IMR-90 (cell line): ENCODE results near the gene RELN. TPM values are rescaled to one million over a fixed set of nuclear protein-coding genes. Genes with fewer than 3 reads are reported as not detected.
"Not testable (repeated sequence)": the region's sequence is repeated elsewhere in the genome, so short reads cannot be mapped to it uniquely, and the experiment has no call there.

Experiments used
- ATAC-seq: fragments of 200-7000 bp; cut with Tn5 transposase; 2 replicates; pipeline ENCODE4 v1.9.1; 2020; ENCODE audit warnings: low read depth, mild to moderate bottlenecking, moderate library complexity
- BruUV-seq: library from RNA; stranded (reverse); fragments of 400-500 nt; replicated peaks from 2 replicates; lab custom pipeline; 2021; lab: Mats Ljungman, UMichigan
- CTCF ChIA-PET: fragments of 300-600 bp; formaldehyde crosslinking; extraction: SDS; loops from one replicate; lab custom pipeline; 2021; ENCODE audit warnings: antibody characterized with exemption; lab: Yijun Ruan, JAX
- POLR2A ChIA-PET: fragments of 300-600 bp; sonication (Branson Sonifier 250); formaldehyde crosslinking; loops from one replicate; lab custom pipeline; 2022; ENCODE audit warnings: antibody characterized with exemption; ENCODE audit not compliant: unreplicated experiment; lab: Charles Lee
- DNase-seq: peaks from one replicate; pipeline ENCODE4 v3.0.0; 2013
- H2AFZ ChIP-seq: replicated peaks from 2 replicates; pipeline ENCODE3; 2013; ENCODE audit warnings: low read length, mild to moderate bottlenecking; ENCODE audit not compliant: poor library complexity
- H2AK5ac ChIP-seq: 2 replicates; pipeline ENCODE4 v1.6.1; 2013; ENCODE audit warnings: low read depth, low read length, inconsistent platforms
- H2AK9ac ChIP-seq: replicated peaks from 2 replicates; pipeline ENCODE3; 2013; ENCODE audit warnings: mild to moderate bottlenecking, low read depth, low read length, moderate library complexity; ENCODE audit not compliant: poor library complexity
- H2BK120ac ChIP-seq: 2 replicates; pipeline ENCODE4 v1.6.1; 2013; ENCODE audit warnings: low read depth, low read length, inconsistent platforms
- H2BK15ac ChIP-seq: 3 replicates; pipeline ENCODE4 v1.6.1; 2013; ENCODE audit warnings: low read depth, low read length, inconsistent platforms
- H2BK20ac ChIP-seq: 2 replicates; pipeline ENCODE4 v1.6.1; 2013; ENCODE audit warnings: low read depth, mild to moderate bottlenecking, inconsistent platforms, low read length, moderate library complexity
- H2BK5ac ChIP-seq: 2 replicates; pipeline ENCODE4 v1.6.1; 2013; ENCODE audit warnings: mild to moderate bottlenecking, low read depth, low read length, inconsistent platforms; ENCODE audit not compliant: poor library complexity, severe bottlenecking
- H3K14ac ChIP-seq: replicated peaks from 2 replicates; pipeline ENCODE4 v1.6.1; 2013; ENCODE audit warnings: low read depth, low read length, inconsistent platforms
- H3K18ac ChIP-seq: 2 replicates; pipeline ENCODE4 v1.6.1; 2013; ENCODE audit warnings: low read depth, low read length, control low read depth
- H3K23ac ChIP-seq: 2 replicates; pipeline ENCODE4 v1.6.1; 2013; ENCODE audit warnings: low read depth, low read length, inconsistent platforms
- H3K27ac ChIP-seq: 2 replicates; pipeline ENCODE4 v1.5.1; 2013; ENCODE audit warnings: mild to moderate bottlenecking, control low read depth, low read length; ENCODE audit not compliant: insufficient read depth
- H3K27me3 ChIP-seq: 2 replicates; pipeline ENCODE4 v1.6.1; 2013; ENCODE audit warnings: low read length; ENCODE audit not compliant: control insufficient read depth, insufficient read depth
- H3K36me3 ChIP-seq: 2 replicates; pipeline ENCODE4 v1.6.1; 2013; ENCODE audit warnings: low read length, mixed read lengths; ENCODE audit not compliant: control insufficient read depth, insufficient read depth
- H3K4ac ChIP-seq: 2 replicates; pipeline ENCODE4 v1.6.1; 2013; ENCODE audit warnings: low read depth, low read length, inconsistent platforms
- H3K4me1 ChIP-seq: 2 replicates; pipeline ENCODE4 v1.6.1; 2013; ENCODE audit warnings: low read length, mixed read lengths; ENCODE audit not compliant: control insufficient read depth, insufficient read depth
- H3K4me2 ChIP-seq: 2 replicates; pipeline ENCODE4 v1.6.1; 2013; ENCODE audit warnings: low read depth, mild to moderate bottlenecking, control low read depth, low read length, moderate library complexity
- H3K4me3 ChIP-seq: 2 replicates; pipeline ENCODE4 v1.5.1; 2013; ENCODE audit warnings: low read depth, mild to moderate bottlenecking, control low read depth, low read length, moderate library complexity; ENCODE audit not compliant: insufficient read depth
- H3K56ac ChIP-seq: 2 replicates; pipeline ENCODE4 v1.6.1; 2013; ENCODE audit warnings: low read length, inconsistent platforms; ENCODE audit not compliant: insufficient read depth; ENCODE audit errors: extremely low read depth
- H3K79me1 ChIP-seq, 2 experiments: 2 replicates each; pipeline ENCODE4 v1.6.1; 2013; ENCODE audit warnings: low read length in 2 of 2, inconsistent platforms in 1 of 2, low read depth in 1 of 2
- H3K9ac ChIP-seq: 2 replicates; pipeline ENCODE4 v1.6.1; 2013; ENCODE audit warnings: low read depth, low read length, control low read depth
- H3K9me1 ChIP-seq: 2 replicates; pipeline ENCODE4 v1.6.1; 2013; ENCODE audit warnings: low read length, inconsistent platforms; ENCODE audit not compliant: insufficient read depth
- H3K9me3 ChIP-seq: 2 replicates; pipeline ENCODE4 v1.6.1; 2013; ENCODE audit warnings: low read length; ENCODE audit not compliant: control insufficient read depth, insufficient read depth
- H4K20me1 ChIP-seq: 2 replicates; pipeline ENCODE4 v1.6.1; 2013; ENCODE audit warnings: low read length, inconsistent platforms; ENCODE audit not compliant: insufficient read depth
- H4K5ac ChIP-seq: 2 replicates; pipeline ENCODE4 v1.6.1; 2013; ENCODE audit warnings: mild to moderate bottlenecking, low read depth, low read length, control low read depth
- H4K8ac ChIP-seq, 2 experiments: 2 replicates each; pipeline ENCODE4 v1.6.1; 2013; ENCODE audit warnings: low read depth in 2 of 2, low read length in 2 of 2, control low read depth in 1 of 2, inconsistent platforms in 1 of 2
- H4K91ac ChIP-seq: 2 replicates; pipeline ENCODE4 v1.6.1; 2013; ENCODE audit warnings: low read depth, low read length, inconsistent platforms; ENCODE audit not compliant: insufficient read depth
- whole genome bisulfite sequencing, 2 experiments: methylation state at CpG; one replicate each; pipeline versions ENCODE4 v1.1.5 to v1.1.7; 2013; ENCODE audit warnings: missing lambda C conversion rate in 2 of 2; ENCODE audit not compliant: insufficient read length in 1 of 2; ENCODE audit errors: extremely low coverage in 2 of 2; 5-methylcytosine and 5-hydroxymethylcytosine counted together
- dilution Hi-C: fragments of 300-500 bp; cut with HindIII; formaldehyde crosslinking; loops from one replicate; pipeline ENCODE4 v1.14.3; 2018; ENCODE audit warnings: low sequenced_read_pairs; ENCODE audit not compliant: unreplicated experiment
- in situ Hi-C: fragments of 300-500 bp; cut with MboI; formaldehyde crosslinking; loops from 3 replicates; pipeline ENCODE4 v1.14.3; 2019; ENCODE audit warnings: low sequenced_read_pairs, inconsistent platforms, mixed read lengths
- intact Hi-C: fragments of 100-400 bp; cut with micrococcal nuclease; formaldehyde crosslinking; loops from 2 replicates; pipeline ENCODE4 v1.10.0; 2022
- polyA plus RNA-seq, 3 experiments: library from polyadenylated mRNA; depleted of rRNA; stranded (reverse); fragments of >200 nt; gene quantifications; 2 replicates each; pipeline ENCODE4 v1.2.3, GENCODE V29; 2012; ENCODE audit warnings: low replicate concordance in 1 of 3
- total RNA-seq: library from RNA; depleted of rRNA; stranded (reverse); fragments of >200 nt; gene quantifications from 2 replicates; pipeline ENCODE4 v1.2.3, GENCODE V29; 2012

Gene RELN
- total and polyA plus RNA-seq, 2 of the 4 experiments (the other 2 are of a cell fraction) = 14.7 to 23.7 TPM

- H2BK5ac ChIP-seq, H3K9me3 ChIP-seq, H3K4me2 ChIP-seq, CTCF ChIA-PET, H2AK9ac ChIP-seq, H2AFZ ChIP-seq, intact Hi-C loops, dilution Hi-C loops, H3K14ac ChIP-seq, H2BK20ac ChIP-seq, H3K79me1 ChIP-seq, H2BK120ac ChIP-seq, H4K8ac ChIP-seq, H3K4me3 ChIP-seq, H3K36me3 ChIP-seq, H2BK15ac ChIP-seq, H3K23ac ChIP-seq, in situ Hi-C loops, H3K4me1 ChIP-seq, H3K18ac ChIP-seq, H4K20me1 ChIP-seq, H3K4ac ChIP-seq, POLR2A ChIA-PET, H3K56ac ChIP-seq, H3K9ac ChIP-seq, H3K27ac ChIP-seq, ATAC-seq, BruUV-seq, DNase-seq, H4K91ac ChIP-seq, H3K9me1 ChIP-seq, H4K5ac ChIP-seq, H2AK5ac ChIP-seq, H3K27me3 ChIP-seq: not testable (repeated sequence)
- no CpG with 5 or more reads among the region's 5 CpGs for WGBS, 2 experiments
Observed at GRCh38 chr7:103815972-103816371, 173.5 kb downstream of the RELN start.
